NCI-H2227 (cell line): ENCODE measurements around the gene PLCL2.
A peak's percentile ranks its signal among the peaks of the same experiment; 100 is the strongest.

Experiments
- DNase-seq: peaks from one replicate; lab custom pipeline; 2025; ENCODE audit not compliant: unreplicated experiment; lab: John Stamatoyannopoulos, UW

PLCL2 gene

GRCh38 chr3:16890597-16891333 is 6.0 kb downstream of the PLCL2 start:
- no peak for DNase-seq

DNA sequence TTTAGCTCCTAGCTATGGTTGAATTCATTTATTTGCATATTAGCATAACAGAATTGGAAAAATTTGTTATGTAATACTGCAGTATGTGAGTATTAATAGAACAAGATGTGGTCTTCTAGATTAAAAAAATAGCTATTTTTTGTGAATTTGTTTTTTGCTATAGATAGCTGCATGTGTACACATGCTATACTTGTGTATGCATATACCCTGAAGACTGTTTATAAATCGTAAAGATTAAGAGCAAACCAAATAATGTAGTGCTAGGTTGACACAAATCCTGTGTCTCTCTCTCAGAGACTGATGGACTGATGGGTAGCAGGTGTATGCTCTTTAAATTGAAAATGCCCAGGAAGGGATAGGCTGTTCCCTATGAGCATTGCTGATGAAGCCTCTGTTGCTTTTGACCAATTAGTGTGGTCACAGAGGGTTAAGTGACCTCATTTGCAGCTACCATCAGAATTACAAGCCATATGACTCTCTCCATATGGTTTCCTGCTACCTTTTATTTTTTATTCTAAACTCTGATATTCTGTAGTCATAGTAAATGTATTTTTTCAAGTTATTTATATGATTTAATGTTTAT is 9.0 kb downstream of the PLCL2 start:
- no peak for DNase-seq

GRCh38 chr3:16896094-16896627 is 11.4 kb downstream of the PLCL2 start:
- no peak for DNase-seq

DNA sequence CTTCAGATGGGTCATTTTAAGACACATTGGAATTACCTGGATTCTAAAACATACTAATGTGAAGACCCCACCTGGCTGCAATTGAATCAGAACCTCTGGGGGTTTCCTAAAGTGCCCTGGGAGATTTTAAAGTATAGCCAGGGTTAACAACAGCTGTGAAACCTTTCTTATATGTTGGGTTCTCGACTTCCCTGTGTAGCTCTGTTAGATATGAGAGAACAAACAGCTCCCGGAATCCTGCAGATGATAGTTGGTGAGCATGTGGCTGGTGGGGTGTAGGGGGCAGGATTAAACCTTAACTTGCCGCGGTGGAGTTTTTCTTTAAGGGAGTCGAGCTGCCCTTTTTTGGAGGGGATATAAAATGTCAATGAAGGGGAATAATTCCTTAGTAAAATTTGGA is 12.1 kb downstream of the PLCL2 start:
- no peak for DNase-seq

GRCh38 chr3:16897254-16897926 is 12.6 kb downstream of the PLCL2 start:
- peak; percentile 15 for DNase-seq

DNA sequence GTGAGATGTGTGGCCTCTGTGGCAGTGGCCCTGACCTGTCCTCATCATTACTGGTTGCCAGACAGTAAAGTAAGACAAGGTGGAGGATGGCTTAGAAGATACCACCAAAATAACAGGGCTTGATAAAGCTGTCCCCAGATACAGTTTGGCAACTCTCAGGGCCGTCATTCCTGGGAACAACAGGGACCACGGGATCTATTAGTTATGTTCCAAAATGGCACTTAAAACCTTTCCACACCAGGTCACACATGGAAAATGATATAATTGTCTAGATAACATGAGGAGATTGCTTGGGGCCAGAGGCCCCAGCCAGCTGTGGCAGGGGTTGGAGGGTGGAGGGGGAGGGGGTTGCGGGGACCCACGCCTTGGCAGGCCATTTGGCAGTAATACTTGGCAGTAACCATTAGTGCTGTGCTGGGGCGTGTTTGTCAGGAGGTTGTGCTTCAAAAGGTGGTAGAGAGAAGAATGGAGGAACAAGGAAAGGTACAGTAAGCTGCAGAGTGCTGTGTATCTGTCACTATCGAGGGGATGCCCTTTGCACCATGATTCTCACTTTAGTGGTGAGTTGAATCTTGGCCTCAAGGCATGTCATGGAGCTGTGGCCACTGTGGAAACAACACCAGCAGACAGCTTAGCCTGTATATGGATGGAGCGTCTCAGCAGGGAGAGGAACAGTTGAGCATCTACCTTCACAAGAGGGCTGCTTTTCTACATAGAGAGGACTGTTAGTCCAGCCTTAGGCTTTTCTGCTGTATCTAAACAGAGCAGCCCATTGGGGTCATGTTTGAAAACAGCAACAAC is 14.0 kb downstream of the PLCL2 start:
- DNase-seq, result no peak

DNA sequence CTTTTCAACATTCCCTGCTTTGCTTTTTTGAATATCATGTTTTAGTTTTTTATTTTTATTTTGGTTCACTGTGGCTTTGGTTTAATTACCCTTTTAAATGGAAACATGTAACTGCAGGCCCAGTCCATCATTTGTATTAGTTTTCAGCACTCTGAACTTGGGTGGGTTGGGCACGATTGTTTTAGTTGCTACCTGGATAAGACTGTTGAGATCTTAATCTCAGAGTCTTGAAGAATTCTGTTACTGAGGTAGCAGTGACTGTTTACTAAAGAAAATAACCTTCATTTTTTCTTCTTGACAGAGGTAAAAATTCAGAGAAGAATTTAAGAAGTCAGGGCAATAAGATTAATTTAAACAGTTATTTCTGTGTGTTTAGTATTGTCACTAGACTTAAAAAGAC is 15.2 kb downstream of the PLCL2 start:
- no peak for DNase-seq

- no peak for DNase-seq
Observed at GRCh38 chr3:16900779-16901440, 16.2 kb downstream of the PLCL2 start.

- DNase-seq, result no peak
Observed at GRCh38 chr3:16904423-16905417, 20.0 kb downstream of the PLCL2 start.

- DNase-seq, result no peak
Observed at GRCh38 chr3:16905704-16906103, 20.9 kb downstream of the PLCL2 start.

DNA sequence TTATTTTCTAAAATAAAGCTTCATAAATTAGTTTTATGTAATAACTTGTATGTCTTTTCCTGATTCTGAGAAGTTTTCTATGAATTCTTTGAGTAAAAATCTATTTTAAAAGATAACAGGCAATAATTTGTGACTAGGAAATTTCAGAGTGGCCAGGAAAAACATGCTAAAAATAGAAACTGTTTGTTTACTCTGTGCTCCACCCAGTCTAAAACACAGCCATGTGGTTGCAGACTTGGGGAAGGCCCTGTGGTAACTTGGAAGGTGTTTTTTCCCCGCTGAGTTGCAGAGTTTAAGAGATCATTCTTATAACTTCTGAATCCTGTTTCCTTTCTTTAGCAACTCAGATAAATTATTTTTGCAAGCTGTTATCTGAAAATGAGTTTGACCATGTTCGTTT is 21.9 kb downstream of the PLCL2 start:
- peak; percentile 5 for DNase-seq

GRCh38 chr3:16907243-16907642 is 22.5 kb downstream of the PLCL2 start:
- DNase-seq, result no peak

GRCh38 chr3:16908016-16908807 is 23.5 kb downstream of the PLCL2 start:
- no peak for DNase-seq

GRCh38 chr3:16908896-16909295 is 24.1 kb downstream of the PLCL2 start:
- DNase-seq, result no peak

GRCh38 chr3:16909802-16910201 is 25.0 kb downstream of the PLCL2 start:
- no peak for DNase-seq

- DNase-seq, result no peak
Observed at GRCh38 chr3:16910207-16910606, 25.5 kb downstream of the PLCL2 start.

DNA sequence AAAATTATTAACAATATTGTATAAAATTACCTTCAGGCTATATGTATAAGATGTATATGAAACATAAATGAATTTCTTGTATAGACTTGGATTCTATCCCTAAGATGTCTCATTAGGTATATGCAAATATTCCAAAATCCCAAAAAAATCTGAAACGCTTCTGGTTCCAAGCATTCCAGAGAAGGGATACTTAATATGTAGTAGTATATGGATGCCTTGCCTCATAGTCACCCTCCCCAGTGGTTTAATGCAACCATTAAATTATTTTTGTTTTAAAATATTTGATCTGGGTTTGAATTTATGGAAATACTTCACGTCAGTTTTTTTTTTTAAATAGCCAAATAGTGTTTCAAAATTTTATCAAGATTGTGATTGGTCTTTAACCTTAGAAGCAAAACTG is 27.2 kb downstream of the PLCL2 start:
- DNase-seq, result no peak

- DNase-seq, result no peak
Observed at GRCh38 chr3:16912400-16913263, 27.9 kb downstream of the PLCL2 start.
